ENCODE data around the gene OTULINL.

OTULINL gene

DNA sequence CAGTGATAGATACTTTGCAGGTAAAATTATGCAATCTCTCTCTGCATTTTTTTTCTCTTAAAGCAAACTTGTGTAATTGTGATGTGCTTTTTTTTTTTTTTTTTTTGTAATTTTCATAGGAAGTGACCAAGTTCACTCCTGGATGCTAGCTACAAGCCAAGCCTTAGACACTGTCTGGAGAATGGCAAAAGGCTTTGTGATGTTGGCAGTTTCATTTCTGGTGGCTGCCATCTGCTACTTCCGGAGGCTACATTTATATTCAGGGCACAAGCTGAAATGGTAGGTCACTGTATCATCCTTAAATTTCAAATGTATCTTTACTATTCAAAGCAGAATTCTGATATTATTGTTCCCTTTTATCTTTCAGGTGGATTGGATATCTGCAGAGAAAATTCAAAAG is 19.3 kb downstream of the OTULINL start:
- DNase-seq (ENCODE audit: low read depth): no peak

DNA sequence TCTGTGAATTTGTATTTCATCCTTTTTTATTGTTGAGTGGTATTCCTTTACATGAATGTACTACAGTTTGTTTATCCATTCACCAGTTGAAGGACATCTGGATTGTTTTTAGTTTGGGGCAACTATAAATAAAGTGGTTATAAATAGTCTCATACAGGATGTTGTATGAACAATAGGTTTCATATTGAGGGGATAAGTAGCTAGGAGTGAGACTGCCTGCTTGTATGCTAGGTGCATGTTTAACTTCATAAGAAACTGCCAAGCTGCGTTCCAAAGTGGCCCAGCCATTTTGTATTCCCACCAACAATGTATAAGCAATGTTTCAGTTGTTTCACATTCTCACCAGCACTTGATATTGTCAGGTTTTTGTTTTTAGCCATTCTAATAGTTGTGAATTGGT is 21.5 kb downstream of the OTULINL start:
- DNase-seq (ENCODE audit: low read depth): no peak

DNA sequence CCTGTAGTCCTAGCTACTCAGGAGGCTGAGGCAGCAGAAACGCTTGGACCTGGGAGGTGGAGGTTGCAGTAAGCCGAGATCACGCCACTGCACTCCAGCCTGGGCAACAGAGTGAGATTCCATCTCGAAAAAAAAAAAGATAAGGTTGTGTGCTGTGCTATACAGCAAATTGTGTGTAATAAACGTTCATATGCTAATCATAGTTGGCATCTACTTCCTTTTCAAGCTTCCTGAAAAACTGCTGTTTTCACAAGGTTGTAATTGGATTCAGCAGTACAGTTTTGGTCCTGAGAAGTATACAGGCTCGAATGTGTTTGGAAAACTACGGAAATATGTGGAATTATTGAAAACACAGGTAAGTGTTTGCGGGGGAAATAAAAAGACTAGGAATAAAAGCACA is 25.5 kb downstream of the OTULINL start:
- no peak for DNase-seq (ENCODE audit: low read depth)

DNA sequence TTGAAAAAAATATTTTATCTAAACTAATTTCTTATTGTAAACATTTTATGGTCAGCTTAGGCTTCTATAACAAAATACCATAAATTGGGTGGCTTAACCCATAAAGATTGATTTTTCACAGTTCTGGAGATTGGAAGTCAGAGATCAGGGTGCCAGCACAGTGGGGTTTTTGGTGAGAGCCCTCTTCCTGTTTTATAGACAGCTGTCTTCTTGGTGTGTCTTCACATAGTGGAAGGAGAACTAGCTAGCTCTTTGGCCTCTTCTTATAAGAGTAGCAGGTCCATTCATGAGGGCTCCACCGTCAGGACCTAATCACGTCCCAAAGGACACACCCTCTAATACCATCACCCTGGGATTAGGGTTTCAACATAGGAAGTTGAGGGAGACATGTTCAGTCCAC is 26.6 kb downstream of the OTULINL start:
- DNase-seq (ENCODE audit: low read depth): no peak

GRCh38 chr5:14611737-14612136 is 30.1 kb downstream of the OTULINL start:
- DNase-seq (ENCODE audit: low read depth): no peak

GRCh38 chr5:14614490-14614889 is 32.9 kb downstream of the OTULINL start:
- no peak for DNase-seq (ENCODE audit: low read depth)

DNA sequence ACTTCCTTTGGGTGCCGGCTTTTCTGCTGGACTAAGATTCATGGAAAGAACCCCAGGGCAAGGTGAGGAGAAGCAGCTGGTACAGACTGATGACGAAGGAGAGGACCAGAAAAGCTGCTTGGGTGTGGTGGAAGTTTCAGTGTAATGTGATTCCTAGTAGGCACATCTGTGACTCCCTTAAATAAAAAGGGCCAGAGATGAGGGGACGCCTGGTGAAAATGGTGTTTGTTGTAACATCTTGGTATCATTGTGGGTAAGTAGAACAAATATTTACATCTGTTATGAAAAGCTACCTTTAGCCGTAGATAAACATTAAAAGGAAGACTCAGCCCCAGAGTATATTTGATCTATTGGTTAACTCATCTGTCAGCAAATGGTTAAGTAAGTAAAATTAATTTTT is 33.8 kb downstream of the OTULINL start:
- DNase-seq (ENCODE audit: low read depth): no peak

GRCh38 chr5:14617441-14617840 is 35.8 kb downstream of the OTULINL start:
- no peak for DNase-seq (ENCODE audit: low read depth)

DNA sequence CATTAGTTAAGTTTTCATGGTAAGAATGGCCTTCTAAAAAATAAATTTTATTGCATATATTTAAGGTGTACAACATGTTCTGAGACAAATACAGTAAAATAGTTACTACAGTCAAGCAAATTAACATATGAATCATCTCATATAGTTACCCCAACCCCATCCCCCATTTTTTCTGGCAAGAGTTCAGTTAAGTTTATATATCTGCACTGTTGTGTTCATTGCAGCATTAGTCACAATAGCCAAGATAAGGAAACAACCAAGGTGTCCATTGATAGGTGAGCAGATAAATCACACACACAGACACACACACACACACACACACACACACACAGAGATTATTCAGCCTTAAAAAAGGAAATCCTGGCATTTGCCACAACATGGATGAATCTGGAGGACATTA is 45.7 kb downstream of the OTULINL start:
- DNase-seq (ENCODE audit: low read depth): no peak

- DNase-seq (ENCODE audit: low read depth): peak; percentile 9
Observed at GRCh38 chr5:14628346-14628745, 46.8 kb downstream of the OTULINL start.

DNA sequence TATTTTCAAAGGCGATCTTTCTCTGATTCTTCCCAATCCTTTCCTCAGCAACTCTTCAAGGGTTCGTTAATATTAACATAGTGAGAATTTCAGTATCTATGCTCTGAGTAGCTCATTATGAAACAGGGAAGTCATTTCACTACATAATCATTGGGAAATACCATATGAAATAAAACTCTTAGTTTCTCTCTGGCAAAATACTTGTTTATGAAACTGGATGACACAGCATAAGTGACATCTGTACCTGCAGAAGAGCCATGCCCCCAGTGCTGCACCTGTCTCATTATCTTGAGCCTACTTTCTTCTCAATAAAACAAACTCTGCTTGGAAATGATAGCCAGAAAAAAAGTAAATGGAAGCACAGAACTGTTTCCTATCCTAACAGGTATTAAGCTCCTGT is 49.1 kb downstream of the OTULINL start:
- no peak for DNase-seq (ENCODE audit: low read depth)

- DNase-seq (ENCODE audit: low read depth): no peak
Observed at GRCh38 chr5:14635656-14636055, 54.1 kb downstream of the OTULINL start.

DNA sequence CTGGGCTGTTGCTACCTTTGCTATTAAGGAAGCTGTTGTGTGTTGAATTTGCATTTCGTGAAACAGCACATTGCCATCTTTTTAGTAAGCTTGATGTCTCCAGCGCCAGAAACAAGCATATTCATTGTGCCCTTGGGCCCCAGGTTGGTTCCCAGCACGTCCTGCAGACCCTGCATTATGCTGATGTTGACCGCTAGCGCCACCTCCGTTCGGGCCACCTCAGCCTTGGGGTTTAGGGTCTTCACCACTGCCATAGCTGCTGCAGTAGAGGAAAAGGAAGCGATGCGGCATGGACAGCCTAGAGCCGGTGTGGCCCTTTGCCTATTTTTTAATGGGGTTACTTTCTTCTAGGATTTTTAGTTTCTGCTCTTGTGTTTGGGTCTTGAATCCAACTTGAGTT is 59.2 kb downstream of the OTULINL start:
- no peak for DNase-seq (ENCODE audit: low read depth)

GRCh38 chr5:14644623-14645237 is 63.1 kb downstream of the OTULINL start:
- DNase-seq (ENCODE audit: low read depth): no peak

DNA sequence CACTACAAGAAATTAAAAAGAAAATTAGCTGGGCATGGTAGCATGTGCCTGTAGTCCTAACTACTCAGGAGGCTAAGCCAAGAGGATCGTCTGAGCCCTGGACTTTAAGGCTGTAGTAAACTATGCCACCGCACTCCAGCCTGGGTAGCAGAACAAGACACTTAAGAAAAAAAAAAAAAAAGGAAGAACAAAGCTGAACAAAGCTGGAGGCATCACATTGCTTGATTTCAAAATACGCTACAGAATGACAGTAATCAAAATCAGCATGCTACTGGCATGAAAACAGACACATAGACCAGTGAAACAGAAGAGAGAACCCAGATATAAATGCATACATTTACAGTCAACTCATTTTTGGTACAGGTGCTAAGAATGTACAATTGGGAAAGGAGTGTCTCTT is 68.5 kb downstream of the OTULINL start:
- no peak for DNase-seq (ENCODE audit: low read depth)

- DNase-seq (ENCODE audit: low read depth): no peak
Observed at GRCh38 chr5:14655146-14655741, 73.7 kb downstream of the OTULINL start.

DNA sequence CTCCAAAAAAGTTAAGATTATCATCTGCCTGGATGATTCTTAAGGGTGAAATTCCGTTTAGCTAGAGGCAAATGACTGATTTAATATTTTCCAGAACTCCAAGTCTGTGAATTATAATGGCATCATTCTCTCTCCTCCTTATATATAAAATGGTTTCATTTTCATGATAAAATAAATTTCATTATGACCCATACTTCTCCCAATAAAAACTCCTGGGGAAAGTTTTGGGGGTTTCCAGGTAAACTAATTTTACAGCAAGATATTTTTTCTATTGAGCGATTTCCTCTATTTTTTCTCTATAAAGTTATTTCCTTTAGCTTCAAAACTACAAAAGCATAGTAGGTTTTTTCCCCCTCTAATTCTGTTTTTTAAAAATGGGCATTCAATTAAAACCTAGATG is 75.3 kb downstream of the OTULINL start:
- no peak for DNase-seq (ENCODE audit: low read depth)

GRCh38 chr5:14659821-14660607 is 78.4 kb downstream of the OTULINL start:
- no peak for DNase-seq (ENCODE audit: low read depth)

DNA sequence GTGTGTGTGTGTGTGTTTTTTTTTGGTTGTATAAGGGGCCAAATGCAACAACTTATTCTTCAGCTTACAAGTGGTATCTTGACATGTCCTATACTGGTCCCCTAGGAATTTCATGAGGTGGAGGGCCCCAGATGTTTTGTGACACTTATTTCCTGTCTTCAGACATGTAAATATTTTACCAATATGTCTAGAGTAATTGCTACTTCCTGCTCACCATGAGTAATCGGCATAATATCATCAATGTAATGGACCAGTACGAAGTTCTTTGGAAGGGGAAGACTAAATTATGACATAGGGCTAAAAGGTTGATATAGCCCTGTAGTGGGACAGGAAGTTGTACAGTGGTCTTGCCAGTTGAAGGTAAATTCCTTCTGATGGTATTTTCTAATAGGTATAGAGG is 79.2 kb downstream of the OTULINL start:
- no peak for DNase-seq (ENCODE audit: low read depth)
